Right cardiac atrium (tissue), 5 donors: ENCODE data around the gene ABCB8. TPM values are rescaled to one million over a fixed set of nuclear protein-coding genes. Genes with fewer than 3 reads are reported as not detected.

Source experiments
- ATAC-seq, 2 donors: fragments of 200-7000 bp; cut with Tn5 transposase; one replicate each; pipeline versions ENCODE4 v1.8.0 to v1.9.1; 2020; ENCODE audit warnings: moderate library complexity in 2 of 2, mild to moderate bottlenecking in 1 of 2
- DNase-seq, 3 donors: peaks; one replicate each; pipeline ENCODE4 v3.0.0-alpha.2; 2020
- H3K27ac ChIP-seq: one replicate; pipeline ENCODE4 v1.5.1; 2013; ENCODE audit warnings: mild to moderate bottlenecking, low read length, control low read depth, moderate library complexity
- H3K27me3 ChIP-seq: one replicate; pipeline ENCODE4 v1.6.1; 2013; ENCODE audit not compliant: control insufficient read depth, insufficient read depth
- H3K4me1 ChIP-seq: one replicate; pipeline ENCODE4 v1.6.1; 2013; ENCODE audit warnings: low read length; ENCODE audit not compliant: control insufficient read depth, insufficient read depth
- H3K4me3 ChIP-seq: one replicate; pipeline ENCODE4 v1.5.1; 2013; ENCODE audit warnings: low read length, control low read depth
- H3K9me3 ChIP-seq: one replicate; pipeline ENCODE4 v1.6.1; 2013; ENCODE audit warnings: low read length; ENCODE audit not compliant: control insufficient read depth
- WGBS: extraction: QIAGEN DNeasy Blood & Tissue Kit; methylation state at CpG from one replicate; pipeline ENCODE4 v1.1.7; 2013; 5-methylcytosine and 5-hydroxymethylcytosine counted together
- intact Hi-C, 4 donors: fragments of 100-400 bp; cut with DNase I; formaldehyde crosslinking; loops; one replicate each; pipeline versions ENCODE4 v1.11.0 to v1.14.0; 2022 to 2023
- polyA plus RNA-seq: library from polyadenylated mRNA; stranded (reverse); fragments of 200-250 nt; gene quantifications from one replicate; pipeline ENCODE4 v1.2.3, GENCODE V29; 2013
- total RNA-seq, 4 donors: library from RNA; stranded (reverse); fragmentation: NEBNext Ultra II Directional; extraction: Animal tissue kit (Norgen Biotek cat#: 25700); gene quantifications; one replicate each; pipeline ENCODE4 v1.2.1, GENCODE V29; 2021
- donor health status: healthy with polysubstance abuse.
- donor health status: DM: no; HTN: yes; CAD: no.
- donor health status: DM: no; HTN: no; CAD: no.
- donor health status: DM: no; HTN: yes; CAD: no; lungs with severe emphysema.
- donor health status: DM: yes; HTN: yes; CAD: no.

The ABCB8 gene
- total and polyA plus RNA-seq, 5 donors: 19.6 to 24.5 (median 22.6) TPM

DNA sequence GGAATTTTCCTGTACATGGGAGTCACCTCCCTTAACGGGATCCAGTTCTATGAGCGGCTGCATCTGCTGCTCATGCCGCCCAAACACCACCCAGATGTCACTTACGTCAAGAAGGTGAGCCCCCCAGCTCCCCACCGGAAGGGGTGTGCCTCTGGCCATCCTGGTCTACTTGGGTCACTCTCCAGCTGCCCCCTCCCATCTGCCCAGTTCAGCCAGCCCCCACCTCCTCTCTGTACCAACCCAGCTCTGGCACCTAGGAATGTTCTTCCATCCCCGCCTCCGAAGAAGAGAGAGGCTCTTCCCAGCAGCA is 47.4 kb downstream of the ABCB8 start:
- intact Hi-C loops: no loop called here
- DNase-seq (no peak), ATAC-seq (no peak)
- WGBS: 78% methylated on average over 7 of the region's 7 CpGs
- Histone ChIP-seq H3K9me3 (no peaks in the 10 kb centered on the region), H3K4me3 (no peak overlapping the region), H3K27me3 (no peaks in the 10 kb centered on the region), H3K4me1 (no peaks in the 10 kb centered on the region), H3K27ac (no peak overlapping the region)

DNA sequence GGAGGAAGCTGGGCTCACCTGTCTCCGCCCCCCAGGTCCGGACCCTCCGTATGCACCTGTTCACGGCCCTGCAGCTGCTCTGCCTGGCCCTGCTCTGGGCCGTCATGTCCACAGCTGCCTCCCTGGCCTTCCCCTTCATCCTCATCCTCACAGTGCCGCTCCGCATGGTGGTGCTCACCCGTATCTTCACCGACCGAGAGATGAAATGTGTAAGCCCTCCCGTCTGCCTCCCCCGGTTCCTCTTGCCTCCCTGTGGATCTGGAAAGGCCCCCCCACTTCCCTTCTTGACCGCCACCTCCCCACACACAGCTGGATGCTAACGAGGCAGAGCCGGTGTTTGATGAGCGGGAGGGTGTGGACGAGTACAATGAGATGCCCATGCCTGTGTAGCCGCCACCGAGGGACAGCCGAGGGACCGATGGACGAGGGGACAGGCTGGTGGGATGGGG is 47.8 kb downstream of the ABCB8 start:
- ATAC-seq (no peak), DNase-seq (peak in 2 of 3 donors; percentile 44 to 55)
- no peaks in the 10 kb centered on the region for H3K9me3 ChIP-seq
- WGBS: 73% methylated on average over 22 of the region's 22 CpGs
- H3K4me1 ChIP-seq: no peaks in the 10 kb centered on the region
- intact Hi-C loops: no loop called here
- no peaks in the 10 kb centered on the region for H3K27me3 ChIP-seq
- H3K27ac ChIP-seq: no peak overlapping the region
- no peak overlapping the region for H3K4me3 ChIP-seq

DNA sequence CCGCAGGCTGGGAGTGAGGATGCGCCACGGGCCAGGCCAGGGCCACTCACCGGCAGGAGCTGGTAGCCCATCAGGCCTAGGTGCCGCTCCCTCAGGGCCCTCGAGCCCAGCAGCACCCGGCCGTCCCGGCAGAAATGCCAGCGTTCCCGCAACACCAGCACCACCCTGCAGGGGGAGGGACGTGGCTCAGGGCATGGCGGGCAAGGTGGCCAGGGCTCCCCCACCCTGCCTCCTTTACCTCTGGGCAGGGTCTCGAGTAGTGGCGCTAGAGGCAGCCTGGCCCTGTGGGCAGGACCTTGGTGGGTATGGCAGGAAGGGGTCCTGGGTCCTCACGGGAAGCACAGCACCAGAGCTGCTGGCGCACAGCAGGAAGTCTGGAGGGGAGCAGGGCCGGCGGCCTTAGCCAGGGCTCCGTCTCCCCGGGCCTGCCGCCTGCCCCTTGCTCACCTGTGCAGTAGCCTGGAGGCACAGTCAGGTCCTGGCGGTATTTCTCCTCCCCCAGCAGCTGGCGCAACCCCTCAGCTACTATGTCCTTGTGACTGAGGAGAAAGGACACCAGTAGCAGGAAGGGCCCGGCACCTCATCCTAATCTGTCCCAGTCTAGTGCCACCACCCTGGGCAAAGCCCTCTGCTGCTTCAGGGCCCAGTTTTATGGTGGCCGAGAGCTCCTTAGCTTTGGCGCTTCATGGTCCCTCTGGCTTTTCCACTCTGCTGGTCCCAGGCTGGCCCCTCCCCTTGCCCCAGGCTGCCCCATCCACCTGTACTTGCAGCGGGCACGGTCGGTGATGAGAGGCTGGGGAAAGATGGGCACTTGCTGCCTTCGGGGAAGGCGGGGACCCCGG is 48.8 kb downstream of the ABCB8 start:
- H3K4me3 ChIP-seq: no peak overlapping the region
- no peaks in the 10 kb centered on the region for H3K27me3 ChIP-seq
- peak overlapping the region; percentile 18 for H3K27ac ChIP-seq
- peaks cover 2% of the 10 kb centered on the region for H3K4me1 ChIP-seq
- WGBS: 71% methylated on average over 33 of the region's 33 CpGs
- no peak for ATAC-seq
- intact Hi-C loops: no loop called here
- no peaks in the 10 kb centered on the region for H3K9me3 ChIP-seq
- DNase-seq: peak in 2 of 3 donors; percentile 73 to 75

DNA sequence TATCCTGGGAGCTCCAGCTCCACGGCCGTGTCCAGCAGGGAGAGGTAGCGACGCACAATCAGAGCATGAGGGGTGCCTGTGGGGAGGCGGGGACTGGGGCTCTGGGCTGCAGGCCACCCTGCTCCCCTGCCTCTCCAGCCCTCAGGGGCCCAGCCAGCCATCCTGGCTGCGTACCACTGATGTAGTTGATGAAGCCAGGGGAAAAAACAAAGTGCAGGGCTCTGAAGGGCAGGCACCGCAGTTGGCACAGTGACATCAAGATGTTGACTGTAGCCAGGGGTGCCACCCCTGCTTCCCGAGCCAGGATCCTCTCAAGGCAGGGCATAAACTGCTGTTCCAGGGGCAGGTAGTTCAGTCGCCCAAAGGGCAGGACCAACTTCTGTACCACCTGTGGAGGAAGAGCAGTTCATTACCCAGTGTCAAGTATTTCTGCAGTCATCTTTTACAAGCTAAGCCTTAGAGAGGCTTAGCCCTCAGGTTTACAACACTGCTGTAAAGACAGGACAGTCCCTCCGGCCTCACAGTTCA is 49.5 kb downstream of the ABCB8 start:
- peak overlapping the region; percentile 10 for H3K27ac ChIP-seq
- H3K9me3 ChIP-seq: no peaks in the 10 kb centered on the region
- intact Hi-C loops: no loop called here
- peaks cover 5% of the 10 kb centered on the region for H3K4me1 ChIP-seq
- no peaks in the 10 kb centered on the region for H3K27me3 ChIP-seq
- DNase-seq: peak; percentile 19 to 55 (median 54)
- H3K4me3 ChIP-seq: no peak overlapping the region
- WGBS: 64% methylated on average over 10 of the region's 10 CpGs
- ATAC-seq: no peak

DNA sequence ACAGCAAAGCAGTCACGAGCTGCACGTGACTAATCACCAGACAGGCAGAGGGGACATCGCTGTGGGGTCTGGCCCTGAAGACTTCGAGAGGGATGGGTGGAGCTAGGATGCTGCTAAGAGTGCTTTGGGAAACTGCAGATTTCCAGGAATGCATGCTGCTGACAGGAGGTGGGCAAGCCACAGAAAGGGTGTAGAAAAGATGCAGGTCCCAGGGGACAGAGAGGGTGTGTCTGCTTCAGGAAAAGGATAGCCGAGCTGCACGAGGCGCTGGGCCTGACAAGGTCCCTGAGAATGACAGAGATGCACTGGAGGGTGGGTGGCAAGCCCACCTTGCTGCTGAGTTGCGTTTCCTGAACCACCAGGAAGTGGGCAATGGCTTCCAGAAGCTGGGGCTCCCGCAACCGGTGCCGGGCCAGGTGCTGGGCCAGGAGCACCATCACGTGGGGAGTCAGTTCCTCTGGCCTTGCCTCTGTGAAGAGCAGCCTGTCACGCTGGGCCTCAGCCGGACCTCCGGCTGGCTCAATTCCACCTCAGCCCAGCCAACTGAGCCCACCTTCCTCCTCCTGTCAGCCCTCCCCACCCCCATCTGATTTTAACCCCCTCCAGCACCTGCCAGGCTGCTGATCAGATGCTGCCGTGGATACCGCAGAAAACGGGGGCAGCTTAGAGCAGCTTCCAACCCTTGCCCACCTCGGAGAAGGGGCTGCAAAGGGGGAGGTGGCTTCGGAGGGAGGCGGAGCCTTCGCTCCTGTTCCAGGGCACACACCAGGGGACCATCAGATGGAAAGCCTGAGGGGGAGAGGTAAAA is 50.2 kb downstream of the ABCB8 start:
- H3K4me3 ChIP-seq: no peak overlapping the region
- H3K4me1 ChIP-seq: peaks cover 5% of the 10 kb centered on the region
- H3K27me3 ChIP-seq: no peaks in the 10 kb centered on the region
- ATAC-seq (no peak), DNase-seq (peak in 2 of 3 donors; percentile 56 to 58)
- H3K9me3 ChIP-seq: no peaks in the 10 kb centered on the region
- WGBS: 28% methylated on average over 22 of the region's 22 CpGs
- H3K27ac ChIP-seq: no peak overlapping the region
- intact Hi-C loops: no loop called here

DNA sequence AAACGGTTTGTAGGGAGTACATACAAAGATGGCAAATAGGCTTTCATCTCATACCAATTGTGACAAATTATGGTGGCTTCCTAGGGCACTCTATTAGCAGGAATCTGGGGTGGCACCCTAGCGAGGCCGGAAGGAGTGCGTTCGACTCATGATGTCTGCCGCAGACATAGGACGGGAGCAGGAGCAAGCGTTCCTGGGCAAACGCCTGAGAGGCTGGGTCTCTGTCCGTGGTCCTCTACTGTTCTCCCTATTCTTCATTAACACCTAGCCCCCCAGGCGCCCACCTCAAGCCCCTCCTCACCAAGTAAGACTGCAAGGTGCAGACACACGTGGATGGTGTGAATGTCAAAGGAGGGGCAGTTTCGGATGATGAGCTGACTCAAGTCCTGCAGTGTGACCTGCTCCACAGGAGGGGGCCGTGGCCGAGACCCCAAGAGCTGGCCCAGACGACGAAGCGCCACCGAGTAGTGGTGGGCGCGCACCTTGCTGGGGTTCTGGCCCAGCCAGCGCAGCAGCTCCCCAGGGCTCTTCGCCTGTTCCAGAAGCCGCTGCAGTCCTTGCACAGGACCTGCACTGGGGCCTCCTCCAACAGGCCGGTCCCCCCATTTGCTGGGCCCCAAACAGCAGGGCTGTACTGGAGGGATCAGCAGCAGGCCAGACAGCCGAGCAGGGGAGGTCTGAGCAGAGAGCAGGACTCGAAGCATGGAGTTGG is 51.1 kb downstream of the ABCB8 start:
- peak in 2 of 3 donors; percentile 63 to 68 for DNase-seq
- WGBS: 75% methylated on average over 27 of the region's 27 CpGs
- peak overlapping the region; percentile 84 for H3K4me3 ChIP-seq
- no peaks in the 10 kb centered on the region for H3K9me3 ChIP-seq
- peaks cover 5% of the 10 kb centered on the region for H3K4me1 ChIP-seq
- no peak for ATAC-seq
- H3K27ac ChIP-seq: no peak overlapping the region
- H3K27me3 ChIP-seq: no peaks in the 10 kb centered on the region
- intact Hi-C loops: no loop called here

DNA sequence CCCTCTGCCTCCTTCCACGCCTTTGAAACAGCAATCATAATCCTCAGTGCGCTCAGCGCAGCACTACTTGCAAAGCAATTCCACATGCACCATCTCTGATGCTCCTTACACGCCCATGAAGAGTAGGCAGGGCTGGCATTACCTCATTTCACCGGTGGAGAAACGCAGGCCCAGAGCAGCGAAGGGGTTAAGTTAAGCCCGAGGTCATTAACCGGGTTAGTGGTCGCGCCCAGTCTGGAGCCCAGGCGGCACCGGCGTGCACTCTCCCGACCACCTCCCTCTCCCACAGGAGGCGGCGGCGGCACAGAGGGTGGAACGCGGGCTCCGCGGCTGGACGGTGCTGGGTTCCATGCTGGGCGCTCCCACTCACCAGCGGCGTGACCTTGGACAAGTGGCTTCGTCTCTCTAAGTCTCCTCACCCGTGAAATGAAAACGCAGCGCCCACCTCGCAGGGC is 51.8 kb downstream of the ABCB8 start:
- intact Hi-C loops: loop anchor here in 1 of 4 donors (10.0 kb wide), 1 partner anchor 55 kb away; the partner anchor contains the start of genes ABCB8 and ATG9B
- under 1% methylated on average over 31 of the region's 31 CpGs for WGBS
- Histone ChIP-seq H3K4me3 (peak overlapping the region; percentile 84), H3K4me1 (peaks cover 5% of the 10 kb centered on the region), H3K27me3 (no peaks in the 10 kb centered on the region), H3K27ac (peak overlapping the region; percentile 92), H3K9me3 (no peaks in the 10 kb centered on the region)
- ATAC-seq (peak; percentile 1 to 2), DNase-seq (no peak)

DNA sequence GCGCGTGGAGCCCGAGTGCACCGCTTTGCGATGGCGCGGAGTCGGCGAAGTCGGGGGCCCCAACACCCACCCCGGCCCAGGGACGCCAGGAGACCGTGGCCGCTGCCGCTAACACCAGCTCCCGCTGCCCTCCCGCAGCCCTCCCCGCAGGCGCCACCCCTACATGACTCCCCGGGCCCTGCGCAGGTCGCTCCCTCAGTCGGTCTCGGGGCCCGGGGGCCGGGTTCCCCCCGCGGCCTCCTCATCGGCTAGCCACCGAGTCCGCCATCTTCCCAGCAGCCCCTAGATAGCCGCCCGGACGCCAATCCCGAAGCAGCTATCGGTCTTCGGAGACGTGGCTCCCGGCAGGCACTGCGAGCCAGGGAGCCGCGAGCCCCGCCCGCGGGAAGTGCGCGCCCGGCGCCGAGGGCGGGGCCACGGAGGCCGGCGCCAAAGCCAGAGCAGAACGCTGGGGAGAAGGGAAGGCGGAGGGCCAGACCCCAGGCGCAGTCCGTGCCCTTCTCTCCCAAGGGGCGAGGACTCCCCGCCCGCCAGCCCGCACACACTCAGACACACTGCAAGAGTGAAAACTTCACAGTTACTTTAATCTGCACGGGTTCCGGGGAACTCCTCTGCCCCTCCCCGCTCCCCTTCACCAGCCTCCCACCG is 52.4 kb downstream of the ABCB8 start, which contains the start of gene FASTK:
Gene FASTK, minus strand, starts transcription at position 288 of the 648 bp plus-strand sequence. Its CDS starts 43 bp downstream, at position 245.
- ATAC-seq: peak; percentile 81 to 87
- 1% methylated on average over 66 of the region's 66 CpGs for WGBS
- intact Hi-C loops: loop anchor here in 1 of 4 donors (10.0 kb wide), 1 partner anchor 56 kb away; the partner anchor contains the start of genes ABCB8 and ATG9B
- H3K4me1 ChIP-seq: peaks cover 5% of the 10 kb centered on the region
- no peaks in the 10 kb centered on the region for H3K27me3 ChIP-seq
- H3K4me3 ChIP-seq: peak within 1 kb of the TSS; percentile 84
- H3K27ac ChIP-seq: peak within 1 kb of the TSS; percentile 92
- H3K9me3 ChIP-seq: no peaks in the 10 kb centered on the region
- peak; percentile 91 to 97 (median 96) for DNase-seq

DNA sequence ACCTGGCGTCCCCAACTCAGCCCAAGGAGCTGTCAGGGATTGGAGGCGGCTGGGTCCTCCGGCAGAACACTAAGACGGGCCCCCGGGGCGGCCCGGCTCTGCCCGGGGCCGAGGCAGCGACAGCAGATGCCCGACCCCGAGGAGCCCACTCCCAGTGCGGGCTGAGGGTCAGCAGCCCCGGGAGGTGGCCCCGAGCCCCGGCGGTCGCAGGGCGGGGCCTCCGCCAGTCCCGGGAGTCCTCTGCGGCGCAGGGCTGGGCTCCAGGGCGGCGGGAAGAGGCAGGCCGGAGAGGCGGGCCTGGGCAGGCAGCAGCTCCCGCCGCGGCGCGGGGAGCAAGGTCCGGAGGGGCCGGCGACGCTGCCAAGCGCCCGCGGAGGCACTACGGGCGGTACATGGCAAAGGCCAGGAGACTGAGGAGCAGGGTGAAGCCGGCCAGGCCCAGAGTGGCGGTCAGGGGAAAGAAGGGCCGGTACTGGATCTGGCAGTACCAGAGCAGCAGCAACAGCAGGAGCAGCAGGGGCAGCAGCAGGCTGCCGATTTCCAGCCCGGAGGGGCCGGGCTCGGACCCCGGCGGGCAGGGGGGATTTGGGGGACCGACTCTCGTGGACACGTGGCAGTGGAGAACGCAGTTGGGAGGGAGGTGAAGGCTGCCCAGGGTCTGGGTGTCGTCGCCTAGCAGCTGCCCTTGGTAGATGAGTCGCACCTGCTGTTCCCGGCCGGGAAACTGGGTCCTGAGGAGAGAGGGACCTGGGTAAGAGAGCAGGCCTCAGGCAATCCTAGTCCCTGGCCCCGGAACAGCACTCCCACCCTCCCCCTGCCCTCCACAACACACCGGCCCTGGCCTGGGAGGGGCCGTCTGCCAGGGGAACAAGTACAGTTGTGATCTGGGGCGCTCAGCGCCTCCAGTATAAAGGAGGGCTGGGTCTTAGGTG is 53.2 kb downstream of the ABCB8 start:
- H3K27ac ChIP-seq: peak overlapping the region; percentile 87
- DNase-seq (peak; percentile 53 to 85 (median 80)), ATAC-seq (peak; percentile 3 to 23)
- no peaks in the 10 kb centered on the region for H3K27me3 ChIP-seq
- H3K4me3 ChIP-seq: peak overlapping the region; percentile 35
- WGBS: 21% methylated on average over 64 of the region's 64 CpGs
- no peaks in the 10 kb centered on the region for H3K9me3 ChIP-seq
- H3K4me1 ChIP-seq: peaks cover 5% of the 10 kb centered on the region
- intact Hi-C loops: loop anchor here in 1 of 4 donors (10.0 kb wide), 1 partner anchor 57 kb away; the partner anchor contains the start of genes ABCB8 and ATG9B
